IPS DF 6.9 (cell line): ENCODE measurements around the gene PROC.

Experiments used
- DNase-seq: peaks from one replicate; pipeline ENCODE4 v3.0.0-alpha.2; 2013; ENCODE audit warnings: low read depth, low spot score
- H3K27ac ChIP-seq: one replicate; pipeline ENCODE4 v1.5.1; 2013; ENCODE audit warnings: low read length, control low read depth
- H3K27me3 ChIP-seq: 2 replicates; pipeline ENCODE4 v1.6.1; 2013; ENCODE audit warnings: mild to moderate bottlenecking, low read length; ENCODE audit not compliant: control insufficient read depth, insufficient read depth
- H3K36me3 ChIP-seq: 2 replicates; pipeline ENCODE4 v1.6.1; 2013; ENCODE audit warnings: low read length; ENCODE audit not compliant: control insufficient read depth, insufficient read depth
- H3K4me1 ChIP-seq: 2 replicates; pipeline ENCODE4 v1.6.1; 2013; ENCODE audit warnings: low read length; ENCODE audit not compliant: control insufficient read depth, insufficient read depth
- H3K4me3 ChIP-seq: 2 replicates; pipeline ENCODE4 v1.5.1; 2013; ENCODE audit warnings: mild to moderate bottlenecking, low read length
- H3K9me3 ChIP-seq: 2 replicates; pipeline ENCODE4 v1.6.1; 2013; ENCODE audit warnings: low read length, inconsistent platforms; ENCODE audit not compliant: control insufficient read depth, insufficient read depth
- WGBS: extraction: QIAGEN DNeasy Blood & Tissue Kit; methylation state at CpG from one replicate; pipeline ENCODE4 v1.1.7; 2013; ENCODE audit warnings: mixed read lengths, missing lambda C conversion rate; ENCODE audit not compliant: insufficient read length, insufficient coverage; 5-methylcytosine and 5-hydroxymethylcytosine counted together

PROC gene

GRCh38 chr2:127394492-127394891 lies 23.7 kb upstream of the PROC start:
- no peaks in the 10 kb centered on the region for H3K36me3 ChIP-seq
- no peak overlapping the region for H3K4me3 ChIP-seq
- H3K9me3 ChIP-seq = peaks cover 1% of the 10 kb centered on the region; the same call in 1 of the 2 replicates
- WGBS = no CpG with 5 or more reads among the region's 3 CpGs
- no peak for DNase-seq
- H3K27ac ChIP-seq = no peak overlapping the region
- H3K27me3 ChIP-seq = no peaks in the 10 kb centered on the region
- no peaks in the 10 kb centered on the region for H3K4me1 ChIP-seq

- H3K4me1 ChIP-seq = peaks cover 3% of the 10 kb centered on the region; the same call in 1 of the 2 replicates
- no peaks in the 10 kb centered on the region for H3K36me3 ChIP-seq
- H3K4me3 ChIP-seq = no peak overlapping the region
- H3K27ac ChIP-seq = no peak overlapping the region
- peaks cover 1% of the 10 kb centered on the region; the same call in 1 of the 2 replicates for H3K9me3 ChIP-seq
- DNase-seq = no peak
- WGBS = no CpG with 5 or more reads among the region's 9 CpGs
- H3K27me3 ChIP-seq = no peaks in the 10 kb centered on the region
These were observed 20.5 kb upstream of the PROC start for GRCh38 chr2:127397568-127398238.

- no CpG with 5 or more reads among the region's 4 CpGs for WGBS
- DNase-seq = no peak
- H3K36me3 ChIP-seq = no peaks in the 10 kb centered on the region
- H3K4me1 ChIP-seq = peaks cover 3% of the 10 kb centered on the region; the same call in 1 of the 2 replicates
- H3K27ac ChIP-seq = no peak overlapping the region
- peaks cover 1% of the 10 kb centered on the region; the same call in 1 of the 2 replicates for H3K9me3 ChIP-seq
- H3K4me3 ChIP-seq = no peak overlapping the region
- no peaks in the 10 kb centered on the region for H3K27me3 ChIP-seq
These were observed 20.0 kb upstream of the PROC start for GRCh38 chr2:127398239-127398590.

- Histone ChIP-seq H3K4me1 (peaks cover 3% of the 10 kb centered on the region; the same call in 1 of the 2 replicates), H3K9me3 (no peaks in the 10 kb centered on the region), H3K36me3 (no peaks in the 10 kb centered on the region), H3K4me3 (no peak overlapping the region), H3K27me3 (no peaks in the 10 kb centered on the region), H3K27ac (no peak overlapping the region)
- WGBS = no CpG with 5 or more reads among the region's 9 CpGs
- no peak for DNase-seq
These were observed 17.7 kb upstream of the PROC start for GRCh38 chr2:127400533-127400896.

- Histone ChIP-seq H3K4me3 (no peak overlapping the region), H3K36me3 (no peaks in the 10 kb centered on the region), H3K27me3 (no peaks in the 10 kb centered on the region), H3K9me3 (no peaks in the 10 kb centered on the region), H3K4me1 (peaks cover 3% of the 10 kb centered on the region; the same call in 1 of the 2 replicates), H3K27ac (no peak overlapping the region)
- no CpG with 5 or more reads among the region's 39 CpGs for WGBS
- no peak for DNase-seq
These were observed 17.1 kb upstream of the PROC start for GRCh38 chr2:127400897-127401756.

- no peak overlapping the region for H3K27ac ChIP-seq
These were observed 16.2 kb upstream of the PROC start for GRCh38 chr2:127401757-127402695.

GRCh38 chr2:127403460-127403859 lies 14.8 kb upstream of the PROC start:
- Histone ChIP-seq H3K27me3 (no peaks in the 10 kb centered on the region), H3K4me1 (peaks cover 4% of the 10 kb centered on the region; the same call in 1 of the 2 replicates), H3K9me3 (no peaks in the 10 kb centered on the region), H3K4me3 (no peak overlapping the region), H3K36me3 (no peaks in the 10 kb centered on the region), H3K27ac (no peak overlapping the region)
- WGBS = no CpG with 5 or more reads among the region's 3 CpGs
- no peak for DNase-seq

More at GRCh38 chr2:127401757-127402695, 16.2 kb upstream of the PROC start:
- peaks cover 3% of the 10 kb centered on the region; the same call in 1 of the 2 replicates for H3K4me1 ChIP-seq
- no peaks in the 10 kb centered on the region for H3K27me3 ChIP-seq
- no peaks in the 10 kb centered on the region for H3K36me3 ChIP-seq
- H3K9me3 ChIP-seq = no peaks in the 10 kb centered on the region
- no CpG with 5 or more reads among the region's 11 CpGs for WGBS
- no peak overlapping the region for H3K4me3 ChIP-seq
- DNase-seq = no peak

- no CpG with 5 or more reads among the region's 7 CpGs for WGBS
These were observed 13.6 kb upstream of the PROC start for GRCh38 chr2:127404466-127405254.

GRCh38 chr2:127405255-127405610 lies 13.0 kb upstream of the PROC start:
- Histone ChIP-seq H3K4me1 (peaks cover 4% of the 10 kb centered on the region; the same call in 1 of the 2 replicates), H3K4me3 (no peak overlapping the region), H3K9me3 (no peaks in the 10 kb centered on the region), H3K36me3 (no peaks in the 10 kb centered on the region), H3K27me3 (no peaks in the 10 kb centered on the region), H3K27ac (no peak overlapping the region)
- no peak for DNase-seq
- WGBS = no CpG with 5 or more reads among the region's 3 CpGs

More at GRCh38 chr2:127404466-127405254, 13.6 kb upstream of the PROC start:
- Histone ChIP-seq H3K4me3 (no peak overlapping the region), H3K27ac (no peak overlapping the region), H3K4me1 (peaks cover 4% of the 10 kb centered on the region; the same call in 1 of the 2 replicates), H3K9me3 (no peaks in the 10 kb centered on the region), H3K36me3 (no peaks in the 10 kb centered on the region), H3K27me3 (no peaks in the 10 kb centered on the region)
- DNase-seq = no peak
